Nephron progenitor cell (in vitro differentiated cells): Measurements from ENCODE around the gene LKAAEAR1.
"Not testable (repeated sequence)": the region's sequence is repeated elsewhere in the genome, so short reads cannot be mapped to it uniquely, and the experiment has no call there.

ENCODE experiments used
- DNase-seq: peaks from one replicate; pipeline ENCODE4 v3.0.0; 2021
- H3K27ac Mint-ChIP-seq: 2 replicates; pipeline ENCODE4 v1.8.0; 2021; ENCODE audit warnings: mild to moderate bottlenecking, moderate library complexity, mixed read lengths
- H3K27me3 Mint-ChIP-seq: 2 replicates; pipeline ENCODE4 v1.8.0; 2021; ENCODE audit warnings: mild to moderate bottlenecking, low read depth, mixed read lengths; ENCODE audit not compliant: poor library complexity
- H3K36me3 Mint-ChIP-seq: 2 replicates; pipeline ENCODE4 v1.8.0; 2021; ENCODE audit warnings: low read depth, mixed read lengths
- H3K4me1 Mint-ChIP-seq: 2 replicates; pipeline ENCODE4 v1.8.0; 2021; ENCODE audit warnings: mixed read lengths
- H3K4me3 Mint-ChIP-seq: 2 replicates; pipeline ENCODE4 v1.8.0; 2021; ENCODE audit warnings: mild to moderate bottlenecking, moderate library complexity, mixed read lengths
- H3K9me3 Mint-ChIP-seq: 2 replicates; pipeline ENCODE4 v1.8.0; 2021; ENCODE audit warnings: mild to moderate bottlenecking, moderate library complexity, mixed read lengths
- TF ChIP-seq, protein P1 (sequence below): fragments of 200-600 bp; sonication (generic); IDR thresholded peaks from 2 replicates; pipeline ENCODE4 v1.5.0; 2021; ENCODE audit warnings: antibody characterized with exemption

The LKAAEAR1 gene

GRCh38 chr20:64121586-64121985 lies 37.4 kb upstream of the LKAAEAR1 start:
- Mint-ChIP-seq H3K4me3 (no peak overlapping the region), H3K9me3 (peaks cover 12% of the 10 kb centered on the region), H3K27me3 (peaks cover 41% of the 10 kb centered on the region), H3K27ac (no peak overlapping the region), H3K36me3 (no peaks in the 10 kb centered on the region), H3K4me1 (peaks cover 7% of the 10 kb centered on the region)
- TF ChIP-seq, protein P1, sequence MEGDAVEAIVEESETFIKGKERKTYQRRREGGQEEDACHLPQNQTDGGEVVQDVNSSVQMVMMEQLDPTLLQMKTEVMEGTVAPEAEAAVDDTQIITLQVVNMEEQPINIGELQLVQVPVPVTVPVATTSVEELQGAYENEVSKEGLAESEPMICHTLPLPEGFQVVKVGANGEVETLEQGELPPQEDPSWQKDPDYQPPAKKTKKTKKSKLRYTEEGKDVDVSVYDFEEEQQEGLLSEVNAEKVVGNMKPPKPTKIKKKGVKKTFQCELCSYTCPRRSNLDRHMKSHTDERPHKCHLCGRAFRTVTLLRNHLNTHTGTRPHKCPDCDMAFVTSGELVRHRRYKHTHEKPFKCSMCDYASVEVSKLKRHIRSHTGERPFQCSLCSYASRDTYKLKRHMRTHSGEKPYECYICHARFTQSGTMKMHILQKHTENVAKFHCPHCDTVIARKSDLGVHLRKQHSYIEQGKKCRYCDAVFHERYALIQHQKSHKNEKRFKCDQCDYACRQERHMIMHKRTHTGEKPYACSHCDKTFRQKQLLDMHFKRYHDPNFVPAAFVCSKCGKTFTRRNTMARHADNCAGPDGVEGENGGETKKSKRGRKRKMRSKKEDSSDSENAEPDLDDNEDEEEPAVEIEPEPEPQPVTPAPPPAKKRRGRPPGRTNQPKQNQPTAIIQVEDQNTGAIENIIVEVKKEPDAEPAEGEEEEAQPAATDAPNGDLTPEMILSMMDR = no peak
- no peak for DNase-seq

DNA sequence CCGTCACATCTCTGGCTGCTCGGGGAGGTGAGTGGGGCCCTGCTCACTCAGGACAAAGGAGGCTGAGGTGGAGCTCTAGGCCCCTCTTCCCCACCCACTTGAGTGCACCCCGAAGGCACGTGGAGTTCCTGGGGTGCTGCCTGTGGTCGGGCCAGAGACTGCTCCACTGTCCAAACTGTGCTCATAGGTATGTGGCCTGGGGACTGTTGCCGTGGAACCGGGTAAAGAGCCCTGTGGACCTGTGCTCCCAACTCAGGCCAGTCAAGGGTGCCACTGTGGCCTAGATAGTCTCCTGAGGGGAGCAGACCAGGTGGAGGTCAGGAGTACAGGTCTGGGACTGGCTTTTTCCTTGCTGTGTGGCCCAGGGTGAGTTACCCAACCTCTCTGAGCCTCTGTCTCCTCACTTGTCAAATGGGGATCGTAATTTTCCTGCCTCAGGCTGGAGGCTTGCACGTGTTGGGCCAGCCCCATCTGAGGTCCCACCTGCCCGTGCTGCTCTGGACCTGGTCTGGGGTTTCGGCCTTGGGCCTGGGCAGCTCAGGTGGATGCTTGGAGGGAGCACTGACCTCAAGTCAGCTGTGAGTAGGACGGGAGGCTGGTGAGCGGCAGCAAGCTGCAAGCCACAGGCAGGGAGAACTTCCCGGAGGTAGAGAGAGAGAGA lies 35.6 kb upstream of the LKAAEAR1 start:
- no peak overlapping the region for H3K27ac Mint-ChIP-seq
- no peak overlapping the region for H3K4me3 Mint-ChIP-seq
- H3K9me3 Mint-ChIP-seq = peaks cover 8% of the 10 kb centered on the region
- H3K36me3 Mint-ChIP-seq = no peaks in the 10 kb centered on the region
- peaks cover 41% of the 10 kb centered on the region for H3K27me3 Mint-ChIP-seq
- H3K4me1 Mint-ChIP-seq = peaks cover 7% of the 10 kb centered on the region
- TF ChIP-seq, protein P1 = no peak
- no peak for DNase-seq

GRCh38 chr20:64119301-64119680 lies 35.1 kb upstream of the LKAAEAR1 start:
- no peak for DNase-seq
- Mint-ChIP-seq H3K27ac (no peak overlapping the region), H3K36me3 (no peaks in the 10 kb centered on the region), H3K9me3 (peaks cover 8% of the 10 kb centered on the region), H3K4me1 (peaks cover 7% of the 10 kb centered on the region), H3K4me3 (no peak overlapping the region), H3K27me3 (peaks cover 44% of the 10 kb centered on the region)
- TF ChIP-seq, protein P1 = no peak

DNA sequence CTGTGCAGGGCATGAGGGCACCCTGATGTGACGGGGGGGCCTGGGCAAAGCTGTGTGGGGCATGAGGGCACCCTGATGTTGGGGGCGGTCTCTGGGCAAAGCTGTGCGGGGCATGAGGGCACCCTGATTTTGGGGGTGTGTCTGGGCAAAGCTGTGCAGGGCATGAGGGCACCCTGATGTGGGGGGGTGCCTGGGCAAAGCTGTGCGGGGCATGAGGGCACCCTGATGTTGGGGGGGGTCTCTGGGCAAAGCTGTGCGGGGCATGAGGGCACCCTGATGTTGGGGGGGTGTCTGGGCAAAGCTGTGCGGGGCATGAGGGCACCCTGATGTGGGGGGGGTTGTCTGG lies 33.2 kb upstream of the LKAAEAR1 start:
- H3K27ac Mint-ChIP-seq, H3K4me1 Mint-ChIP-seq: not testable (repeated sequence)
- H3K27me3 Mint-ChIP-seq = peaks cover 29% of the 10 kb centered on the region

GRCh38 chr20:64116541-64117431 lies 32.6 kb upstream of the LKAAEAR1 start:
- Mint-ChIP-seq H3K27ac (no peak overlapping the region), H3K9me3 (no peaks in the 10 kb centered on the region), H3K4me1 (peaks cover 16% of the 10 kb centered on the region), H3K4me3 (no peak overlapping the region), H3K36me3 (no peaks in the 10 kb centered on the region), H3K27me3 (peaks cover 22% of the 10 kb centered on the region)
- TF ChIP-seq, protein P1 = no peak
- no peak for DNase-seq

More for the DNA sequence above, 33.2 kb upstream of the LKAAEAR1 start:
- not testable (repeated sequence) for DNase-seq, H3K36me3 Mint-ChIP-seq, H3K9me3 Mint-ChIP-seq, H3K4me3 Mint-ChIP-seq

DNA sequence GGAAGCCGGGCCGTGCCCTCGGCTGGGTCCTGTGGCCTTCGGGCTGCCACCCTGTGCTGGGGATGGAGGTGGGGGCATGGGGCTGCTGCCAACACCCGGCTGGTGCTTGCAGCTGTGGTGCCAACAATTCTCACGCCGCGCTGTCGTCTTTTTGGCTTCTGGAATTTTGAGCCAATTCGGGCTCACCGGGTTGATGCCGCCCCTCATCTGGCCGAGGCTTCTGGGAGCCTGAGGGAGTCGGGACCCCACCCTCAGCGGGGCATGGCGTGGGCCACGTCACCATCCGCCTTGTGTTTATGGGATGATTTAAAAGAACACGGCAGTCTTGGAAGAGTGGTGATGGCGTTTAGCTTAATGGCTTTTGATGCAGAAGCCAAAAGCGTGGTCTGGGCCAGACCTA lies 31.8 kb upstream of the LKAAEAR1 start:
- TF ChIP-seq, protein P1 = no peak
- H3K27me3 Mint-ChIP-seq = peaks cover 15% of the 10 kb centered on the region
- no peaks in the 10 kb centered on the region for H3K9me3 Mint-ChIP-seq
- H3K4me3 Mint-ChIP-seq = no peak overlapping the region
- DNase-seq = no peak
- H3K36me3 Mint-ChIP-seq = no peaks in the 10 kb centered on the region
- peaks cover 22% of the 10 kb centered on the region for H3K4me1 Mint-ChIP-seq
- H3K27ac Mint-ChIP-seq = no peak overlapping the region
